ENCODE data around the gene PPARA. TPM values are rescaled to one million over a fixed set of nuclear protein-coding genes. Genes with fewer than 3 reads are reported as not detected.

Gene PPARA
- total and polyA plus RNA-seq, 2 of the 4 experiments (the other 2 are of a cell fraction): 3.1 to 7.0 TPM

DNA sequence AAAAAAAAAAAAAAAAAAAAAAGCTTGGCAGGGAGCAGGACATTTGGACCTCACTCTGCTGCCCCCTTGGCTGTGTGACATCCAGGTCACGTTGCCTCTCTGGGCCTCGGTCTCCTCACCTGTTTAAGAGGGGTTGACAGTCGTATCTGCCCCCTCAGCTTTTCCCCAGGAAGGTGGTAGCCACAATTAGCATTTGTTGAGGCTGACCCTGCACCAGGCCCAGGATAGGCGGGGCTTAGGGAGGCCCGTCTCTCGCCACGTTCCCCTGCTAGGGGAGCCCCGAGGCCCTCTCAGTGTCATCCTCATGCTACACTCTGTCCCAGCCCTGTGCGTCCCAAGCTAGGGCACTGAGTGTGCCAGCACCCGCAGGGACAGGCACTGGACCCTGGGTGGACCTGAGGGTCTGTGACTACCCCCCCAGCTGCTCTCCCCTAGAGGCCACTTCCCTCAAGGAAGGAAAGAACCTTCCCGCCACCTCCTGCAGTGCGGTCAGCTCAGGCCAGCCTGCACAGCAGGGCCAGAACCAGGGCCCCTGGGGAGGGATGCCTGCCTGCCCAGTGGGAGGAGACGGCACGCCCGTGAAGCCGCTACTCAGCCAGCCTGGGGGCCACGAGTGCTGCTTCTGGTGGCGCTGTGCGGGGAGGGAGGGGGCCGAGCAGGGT is 38.5 kb upstream of the PPARA start:
- Histone ChIP-seq H2AK9ac (replicated peaks; ENCODE audit: low read depth, low read length, poor library complexity) (no peak overlapping the region), H2BK20ac (ENCODE audit: low read depth, low read length) (no peak overlapping the region), H3K9me1 (ENCODE audit: insufficient read depth, low read length) (peaks cover 5% of the 10 kb centered on the region; the same call in 1 of the 2 replicates), H3K9me3 (ENCODE audit: control insufficient read depth, insufficient read depth, low read length) (no peaks in the 10 kb centered on the region), H3K4me3 (ENCODE audit: insufficient read depth, low read depth, low read length) (no peak overlapping the region), H2BK120ac (ENCODE audit: low read depth, low read length) (no peak overlapping the region), H2AK5ac (ENCODE audit: low read depth, low read length) (no peak overlapping the region), H4K20me1 (ENCODE audit: insufficient read depth, low read length) (peaks cover 33% of the 10 kb centered on the region), H3K18ac (ENCODE audit: low read depth, low read length) (no peak overlapping the region), H3K4me1 (ENCODE audit: control insufficient read depth, insufficient read depth, low read length) (peaks cover 32% of the 10 kb centered on the region), H4K91ac (ENCODE audit: insufficient read depth, low read depth, low read length) (no peak overlapping the region), H3K36me3 (ENCODE audit: control insufficient read depth, insufficient read depth, low read length) (peaks cover 58% of the 10 kb centered on the region), H3K27ac (ENCODE audit: insufficient read depth, low read length) (no peak overlapping the region), H2BK5ac (ENCODE audit: low read depth, low read length, poor library complexity, severe bottlenecking) (no peak overlapping the region), H3K56ac (ENCODE audit: extremely low read depth, insufficient read depth, low read length) (no peak overlapping the region), H2AFZ (replicated peaks; ENCODE audit: low read length, poor library complexity) (no peak overlapping the region), H3K9ac (ENCODE audit: low read depth, low read length) (no peak overlapping the region), H3K79me1 (ENCODE audit: low read depth in 1 of 2, low read length in 2 of 2) (peaks cover 12 to 41% of the 10 kb centered on the region in 2 experiments), H3K4ac (ENCODE audit: low read depth, low read length) (no peak overlapping the region), H3K14ac (replicated peaks; ENCODE audit: low read depth, low read length) (no peak overlapping the region), H4K5ac (ENCODE audit: low read depth, low read length) (no peak overlapping the region), H3K27me3 (ENCODE audit: control insufficient read depth, insufficient read depth, low read length) (no peaks in the 10 kb centered on the region), H2BK15ac (ENCODE audit: low read depth, low read length) (no peak overlapping the region), H3K4me2 (ENCODE audit: low read depth, low read length) (no peak overlapping the region), H4K8ac (ENCODE audit: low read depth in 2 of 2, low read length in 2 of 2) (no peak overlapping the region), H3K23ac (ENCODE audit: low read depth, low read length) (no peak overlapping the region)
- in situ Hi-C loops (cut with MboI; ENCODE audit: low sequenced_read_pairs): no loop called here
- intact Hi-C loops (cut with micrococcal nuclease): no loop called here
- no peak for TF ChIP-seq CHD1 (IDR thresholded peaks at IDR 0.05; ENCODE audit: low read depth, low read length)
- no peak for TF ChIP-seq BHLHE40 (IDR thresholded peaks at IDR 0.05; ENCODE audit: low read depth, low read length)
- TF ChIP-seq, protein P1, sequence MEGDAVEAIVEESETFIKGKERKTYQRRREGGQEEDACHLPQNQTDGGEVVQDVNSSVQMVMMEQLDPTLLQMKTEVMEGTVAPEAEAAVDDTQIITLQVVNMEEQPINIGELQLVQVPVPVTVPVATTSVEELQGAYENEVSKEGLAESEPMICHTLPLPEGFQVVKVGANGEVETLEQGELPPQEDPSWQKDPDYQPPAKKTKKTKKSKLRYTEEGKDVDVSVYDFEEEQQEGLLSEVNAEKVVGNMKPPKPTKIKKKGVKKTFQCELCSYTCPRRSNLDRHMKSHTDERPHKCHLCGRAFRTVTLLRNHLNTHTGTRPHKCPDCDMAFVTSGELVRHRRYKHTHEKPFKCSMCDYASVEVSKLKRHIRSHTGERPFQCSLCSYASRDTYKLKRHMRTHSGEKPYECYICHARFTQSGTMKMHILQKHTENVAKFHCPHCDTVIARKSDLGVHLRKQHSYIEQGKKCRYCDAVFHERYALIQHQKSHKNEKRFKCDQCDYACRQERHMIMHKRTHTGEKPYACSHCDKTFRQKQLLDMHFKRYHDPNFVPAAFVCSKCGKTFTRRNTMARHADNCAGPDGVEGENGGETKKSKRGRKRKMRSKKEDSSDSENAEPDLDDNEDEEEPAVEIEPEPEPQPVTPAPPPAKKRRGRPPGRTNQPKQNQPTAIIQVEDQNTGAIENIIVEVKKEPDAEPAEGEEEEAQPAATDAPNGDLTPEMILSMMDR (conservative IDR thresholded peaks at IDR 0.05; ENCODE audit: low read depth, low read length): no peak
- TF ChIP-seq RFX5 (IDR thresholded peaks at IDR 0.05; ENCODE audit: low read depth, low read length): no peak
- no peak for TF ChIP-seq SMC3 (IDR thresholded peaks at IDR 0.05; ENCODE audit: low read depth, low read length)
- TF ChIP-seq, protein P2, sequence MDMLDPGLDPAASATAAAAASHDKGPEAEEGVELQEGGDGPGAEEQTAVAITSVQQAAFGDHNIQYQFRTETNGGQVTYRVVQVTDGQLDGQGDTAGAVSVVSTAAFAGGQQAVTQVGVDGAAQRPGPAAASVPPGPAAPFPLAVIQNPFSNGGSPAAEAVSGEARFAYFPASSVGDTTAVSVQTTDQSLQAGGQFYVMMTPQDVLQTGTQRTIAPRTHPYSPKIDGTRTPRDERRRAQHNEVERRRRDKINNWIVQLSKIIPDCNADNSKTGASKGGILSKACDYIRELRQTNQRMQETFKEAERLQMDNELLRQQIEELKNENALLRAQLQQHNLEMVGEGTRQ (IDR thresholded peaks at IDR 0.05; ENCODE audit: low read depth, low read length): no peak
- TF ChIP-seq MXI1 (IDR thresholded peaks at IDR 0.05; ENCODE audit: borderline replicate concordance, low read depth, low read length): no peak
- TF ChIP-seq, protein P3, sequence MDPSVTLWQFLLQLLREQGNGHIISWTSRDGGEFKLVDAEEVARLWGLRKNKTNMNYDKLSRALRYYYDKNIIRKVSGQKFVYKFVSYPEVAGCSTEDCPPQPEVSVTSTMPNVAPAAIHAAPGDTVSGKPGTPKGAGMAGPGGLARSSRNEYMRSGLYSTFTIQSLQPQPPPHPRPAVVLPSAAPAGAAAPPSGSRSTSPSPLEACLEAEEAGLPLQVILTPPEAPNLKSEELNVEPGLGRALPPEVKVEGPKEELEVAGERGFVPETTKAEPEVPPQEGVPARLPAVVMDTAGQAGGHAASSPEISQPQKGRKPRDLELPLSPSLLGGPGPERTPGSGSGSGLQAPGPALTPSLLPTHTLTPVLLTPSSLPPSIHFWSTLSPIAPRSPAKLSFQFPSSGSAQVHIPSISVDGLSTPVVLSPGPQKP (IDR thresholded peaks at IDR 0.05; ENCODE audit: borderline replicate concordance, low read depth, low read length): no peak
- no peak for TF ChIP-seq NFE2L2 (IDR thresholded peaks at IDR 0.05; ENCODE audit: low read depth, low read length)
- TF ChIP-seq FOS (IDR thresholded peaks at IDR 0.05; ENCODE audit: low read depth, low read length): no peak
- TF ChIP-seq RCOR1 (IDR thresholded peaks at IDR 0.05; ENCODE audit: insufficient replicate concordance, low read length): no peak
- TF ChIP-seq RAD21 (IDR thresholded peaks at IDR 0.05; ENCODE audit: low read length): no peak
- TF ChIP-seq POLR2A (IDR thresholded peaks at IDR 0.05; ENCODE audit: low read depth, low read length): no peak
- TF ChIP-seq CEBPB (IDR thresholded peaks at IDR 0.05; ENCODE audit: low read depth, low read length): no peak
- TF ChIP-seq MAZ (IDR thresholded peaks at IDR 0.05; ENCODE audit: borderline replicate concordance, low read depth, low read length): no peak
- TF ChIP-seq MAFK (IDR thresholded peaks at IDR 0.05; ENCODE audit: low read depth, low read length): no peak
- dilution Hi-C loops (cut with HindIII; ENCODE audit: low sequenced_read_pairs, unreplicated experiment): no loop called here
- DNase-seq (no peak), ATAC-seq (ENCODE audit: low read depth) (no peak)
- POLR2A ChIA-PET (ENCODE audit: unreplicated experiment): no interaction called here
- no TSS peak for BruUV-seq (replicated peaks)
- CTCF ChIA-PET: interaction anchor here (0.6 kb wide), 1 partner anchor 874 kb away, joined by 3 read pairs; no protein-coding TSS in a partner anchor
- WGBS, 2 experiments (ENCODE audit: extremely low coverage in 2 of 2, insufficient read length in 1 of 2): 67% methylated on average over 9 of the region's 20 CpGs; no CpG with 5 or more reads in 1 of the 2 experiments

Measured in IMR-90 (cell line).